ENCODE results near the gene MEPE. TPM values are rescaled to one million over a fixed set of nuclear protein-coding genes. Genes with fewer than 3 reads are reported as not detected.

The MEPE gene
- total and polyA plus RNA-seq, 3 experiments from 2014 or later, result not detected

DNA sequence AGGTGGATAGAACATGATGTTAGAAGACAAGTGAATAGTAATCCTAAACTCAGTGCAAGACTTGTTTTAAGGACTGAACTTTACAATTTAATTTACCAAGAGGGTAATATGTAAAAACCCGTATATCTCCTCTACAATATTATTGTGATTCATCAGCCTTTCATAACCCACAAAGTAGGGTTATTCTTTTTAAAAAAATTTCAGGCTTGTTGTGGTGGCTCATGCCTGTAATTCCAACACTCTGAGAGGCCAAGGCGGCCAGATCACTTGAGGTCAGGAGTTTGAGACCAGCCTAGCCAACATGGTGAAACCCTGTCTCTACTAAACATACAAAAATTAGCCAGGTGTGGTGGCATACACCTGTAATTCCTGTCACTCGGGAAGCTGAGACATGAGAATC lies 26.2 kb upstream of the MEPE start:
- ChIA-PET POLR2A (no interaction called here), CTCF (no interaction called here)
- DNase-seq, result no peak
- no peaks in the 10 kb centered on the region for H3K9me3 Mint-ChIP-seq
- no peaks in the 10 kb centered on the region for H3K4me1 Mint-ChIP-seq
- no peaks in the 10 kb centered on the region for H3K27me3 Mint-ChIP-seq
- no peak overlapping the region for H3K27ac ChIP-seq (ENCODE audit: low read depth, low read length)
- H3K4me1 ChIP-seq (ENCODE audit: insufficient read depth, low read length), result no peaks in the 10 kb centered on the region
- H3K4me3 Mint-ChIP-seq, result no peak overlapping the region
- no peak overlapping the region for H3K27ac Mint-ChIP-seq
- H3K36me3 Mint-ChIP-seq, result no peaks in the 10 kb centered on the region
- H3K4me3 ChIP-seq (ENCODE audit: low read length), result no peak overlapping the region
- no peaks in the 10 kb centered on the region for H3K9me3 ChIP-seq (ENCODE audit: low read length)
- H3K27me3 ChIP-seq (ENCODE audit: insufficient read depth, low read length, poor library complexity, severe bottlenecking), result no peaks in the 10 kb centered on the region
- no peaks in the 10 kb centered on the region for H3K36me3 ChIP-seq (ENCODE audit: insufficient read depth, low read length)

DNA sequence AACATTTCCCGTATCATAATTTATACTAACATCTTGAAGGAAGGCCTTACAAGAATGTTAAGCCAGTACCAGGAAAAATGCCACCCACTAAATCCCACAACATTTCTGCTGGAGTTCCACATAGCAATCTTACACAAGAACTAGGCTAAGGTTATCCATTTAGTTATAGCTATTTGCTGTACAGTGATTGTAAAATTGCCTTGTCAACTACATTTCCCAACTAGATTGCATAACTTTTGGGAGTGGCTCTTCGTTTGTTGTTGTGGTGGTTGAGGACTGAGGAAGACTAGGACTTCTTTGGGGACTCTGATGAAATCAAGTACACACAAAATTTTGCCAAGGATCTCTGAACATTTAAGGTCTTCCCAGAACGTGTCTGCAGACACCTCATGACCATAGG lies 25.4 kb upstream of the MEPE start:
- Mint-ChIP-seq H3K27ac (no peak overlapping the region), H3K9me3 (no peaks in the 10 kb centered on the region), H3K27me3 (no peaks in the 10 kb centered on the region), H3K4me3 (no peak overlapping the region), H3K4me1 (no peaks in the 10 kb centered on the region), H3K36me3 (no peaks in the 10 kb centered on the region)
- Histone ChIP-seq H3K27me3 (ENCODE audit: insufficient read depth, low read length, poor library complexity, severe bottlenecking) (no peaks in the 10 kb centered on the region), H3K4me1 (ENCODE audit: insufficient read depth, low read length) (no peaks in the 10 kb centered on the region), H3K36me3 (ENCODE audit: insufficient read depth, low read length) (no peaks in the 10 kb centered on the region), H3K9me3 (ENCODE audit: low read length) (no peaks in the 10 kb centered on the region), H3K27ac (ENCODE audit: low read depth, low read length) (no peak overlapping the region), H3K4me3 (ENCODE audit: low read length) (no peak overlapping the region)
- CTCF ChIA-PET, result no interaction called here
- POLR2A ChIA-PET, result no interaction called here
- DNase-seq, result no peak

DNA sequence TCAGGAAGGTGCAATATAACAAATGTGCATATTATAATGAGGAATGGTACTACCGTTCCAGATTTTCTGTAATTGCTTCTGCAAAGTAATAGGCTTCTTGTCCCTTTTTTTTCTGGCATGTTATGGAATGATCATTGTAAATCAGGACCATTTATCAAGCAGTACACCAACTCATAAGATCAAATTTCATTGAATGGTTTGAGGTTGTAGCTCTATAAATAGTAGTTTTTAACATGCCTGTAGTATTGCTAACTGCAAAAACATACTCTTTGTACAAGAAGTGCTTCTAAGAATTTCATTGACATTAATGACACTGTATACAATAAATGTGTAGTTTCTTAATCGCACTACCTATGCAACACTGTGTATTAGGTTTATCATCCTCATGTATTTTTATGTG lies 20.8 kb upstream of the MEPE start:
- CTCF ChIA-PET, result no interaction called here
- peaks cover 0 to 1% of the 10 kb centered on the region in 2 donors for H3K27me3 Mint-ChIP-seq

GRCh38 chr4:87819281-87819919 lies 13.4 kb upstream of the MEPE start:
- Histone ChIP-seq H3K27ac (ENCODE audit: low read depth, low read length) (no peak overlapping the region), H3K36me3 (ENCODE audit: insufficient read depth, low read length) (no peaks in the 10 kb centered on the region), H3K9me3 (ENCODE audit: low read length) (no peaks in the 10 kb centered on the region), H3K27me3 (ENCODE audit: insufficient read depth, low read length, poor library complexity, severe bottlenecking) (no peaks in the 10 kb centered on the region), H3K4me1 (ENCODE audit: insufficient read depth, low read length) (no peaks in the 10 kb centered on the region), H3K4me3 (ENCODE audit: low read length) (no peak overlapping the region)
- H3K27me3 Mint-ChIP-seq, result peaks cover 1 to 28% of the 10 kb centered on the region in 2 donors
- ChIA-PET POLR2A (no interaction called here), CTCF (no interaction called here)
- peaks cover 0 to 9% (median 2%) of the 10 kb centered on the region in 5 donors for H3K9me3 Mint-ChIP-seq
- H3K27ac Mint-ChIP-seq, result peak overlapping the region in 1 of 8 donors; percentile 32
- no peaks in the 10 kb centered on the region for H3K4me1 Mint-ChIP-seq
- H3K4me3 Mint-ChIP-seq, result no peak overlapping the region
- no peak for DNase-seq
- H3K36me3 Mint-ChIP-seq, result no peaks in the 10 kb centered on the region

More for the DNA sequence above, 20.8 kb upstream of the MEPE start:
- no peaks in the 10 kb centered on the region for H3K9me3 ChIP-seq (ENCODE audit: low read length)
- H3K4me3 ChIP-seq (ENCODE audit: low read length), result no peak overlapping the region
- H3K27ac Mint-ChIP-seq, result no peak overlapping the region
- H3K4me3 Mint-ChIP-seq, result no peak overlapping the region
- H3K4me1 Mint-ChIP-seq, result no peaks in the 10 kb centered on the region
- H3K9me3 Mint-ChIP-seq, result peaks cover 0 to 4% (median 0%) of the 10 kb centered on the region in 5 donors
- no peaks in the 10 kb centered on the region for H3K4me1 ChIP-seq (ENCODE audit: insufficient read depth, low read length)
- no peaks in the 10 kb centered on the region for H3K36me3 ChIP-seq (ENCODE audit: insufficient read depth, low read length)
- POLR2A ChIA-PET, result no interaction called here
- DNase-seq, result no peak
- no peaks in the 10 kb centered on the region for H3K36me3 Mint-ChIP-seq
- no peaks in the 10 kb centered on the region for H3K27me3 ChIP-seq (ENCODE audit: insufficient read depth, low read length, poor library complexity, severe bottlenecking)
- no peak overlapping the region for H3K27ac ChIP-seq (ENCODE audit: low read depth, low read length)

DNA sequence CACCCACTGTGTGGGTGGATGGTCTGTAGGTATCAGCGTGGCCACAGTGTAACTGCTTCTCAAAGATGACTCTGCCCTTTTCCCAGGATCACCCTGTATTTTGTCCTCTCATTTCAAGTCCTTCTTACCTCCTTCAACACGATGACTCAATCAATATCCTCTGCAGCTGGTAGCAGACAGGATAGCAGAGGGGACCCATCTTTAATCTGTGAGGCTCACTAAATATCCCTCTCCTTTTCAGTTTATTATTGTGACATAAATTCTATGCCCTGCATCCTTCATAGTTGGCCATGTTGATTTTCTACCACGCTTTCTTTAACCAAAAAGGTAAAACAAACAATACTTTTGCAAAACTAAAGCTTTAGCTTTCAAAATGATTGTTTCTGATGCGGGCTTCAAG lies 9.6 kb upstream of the MEPE start:
- CTCF ChIA-PET, result no interaction called here
- POLR2A ChIA-PET, result no interaction called here
- no peaks in the 10 kb centered on the region for H3K27me3 ChIP-seq (ENCODE audit: insufficient read depth, low read length, poor library complexity, severe bottlenecking)

DNA sequence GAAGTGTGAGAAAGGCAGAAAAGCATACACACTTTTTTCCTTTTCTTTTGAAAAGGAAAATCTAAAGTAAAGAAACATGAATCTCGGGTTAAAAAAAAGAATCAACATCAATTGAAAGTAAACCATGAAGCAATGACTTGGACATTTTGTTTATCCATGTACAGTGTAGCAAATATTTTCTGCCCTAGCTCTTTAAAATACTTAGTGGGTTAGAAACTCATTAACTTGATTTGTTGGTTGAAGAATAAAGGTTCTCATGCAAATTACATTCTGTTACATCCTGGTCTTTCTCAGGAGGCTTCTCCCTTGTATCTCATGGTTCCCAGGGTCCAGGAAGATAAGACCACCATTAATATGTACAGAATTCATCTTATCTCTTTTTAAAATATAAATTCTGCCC lies 9.0 kb upstream of the MEPE start:
- H3K4me3 Mint-ChIP-seq, result no peak overlapping the region
- no peak for DNase-seq
- no peaks in the 10 kb centered on the region for H3K9me3 ChIP-seq (ENCODE audit: low read length)
- no peaks in the 10 kb centered on the region for H3K4me1 Mint-ChIP-seq
- no peak overlapping the region for H3K4me3 ChIP-seq (ENCODE audit: low read length)
- H3K4me1 ChIP-seq (ENCODE audit: insufficient read depth, low read length), result no peaks in the 10 kb centered on the region
- ChIA-PET CTCF (no interaction called here), POLR2A (no interaction called here)
- no peaks in the 10 kb centered on the region for H3K27me3 ChIP-seq (ENCODE audit: insufficient read depth, low read length, poor library complexity, severe bottlenecking)
- peaks cover 0 to 6% (median 2%) of the 10 kb centered on the region in 5 donors for H3K9me3 Mint-ChIP-seq
- no peak overlapping the region for H3K27ac ChIP-seq (ENCODE audit: low read depth, low read length)
- H3K27ac Mint-ChIP-seq, result no peak overlapping the region
- H3K36me3 Mint-ChIP-seq, result no peaks in the 10 kb centered on the region
- peaks cover under 1 to 30% of the 10 kb centered on the region in 2 donors for H3K27me3 Mint-ChIP-seq
- no peaks in the 10 kb centered on the region for H3K36me3 ChIP-seq (ENCODE audit: insufficient read depth, low read length)

More for the DNA sequence above, 9.6 kb upstream of the MEPE start:
- Mint-ChIP-seq H3K27ac (peak overlapping the region in 1 of 8 donors; percentile 67), H3K36me3 (no peaks in the 10 kb centered on the region), H3K4me3 (no peak overlapping the region), H3K27me3 (peaks cover 0 to 29% of the 10 kb centered on the region in 2 donors), H3K9me3 (peaks cover 0 to 6% (median 2%) of the 10 kb centered on the region in 5 donors), H3K4me1 (no peaks in the 10 kb centered on the region)
- DNase-seq, result no peak
- H3K27ac ChIP-seq (ENCODE audit: low read depth, low read length), result no peak overlapping the region
- no peaks in the 10 kb centered on the region for H3K4me1 ChIP-seq (ENCODE audit: insufficient read depth, low read length)
- no peak overlapping the region for H3K4me3 ChIP-seq (ENCODE audit: low read length)
- H3K36me3 ChIP-seq (ENCODE audit: insufficient read depth, low read length), result no peaks in the 10 kb centered on the region
- no peaks in the 10 kb centered on the region for H3K9me3 ChIP-seq (ENCODE audit: low read length)

DNA sequence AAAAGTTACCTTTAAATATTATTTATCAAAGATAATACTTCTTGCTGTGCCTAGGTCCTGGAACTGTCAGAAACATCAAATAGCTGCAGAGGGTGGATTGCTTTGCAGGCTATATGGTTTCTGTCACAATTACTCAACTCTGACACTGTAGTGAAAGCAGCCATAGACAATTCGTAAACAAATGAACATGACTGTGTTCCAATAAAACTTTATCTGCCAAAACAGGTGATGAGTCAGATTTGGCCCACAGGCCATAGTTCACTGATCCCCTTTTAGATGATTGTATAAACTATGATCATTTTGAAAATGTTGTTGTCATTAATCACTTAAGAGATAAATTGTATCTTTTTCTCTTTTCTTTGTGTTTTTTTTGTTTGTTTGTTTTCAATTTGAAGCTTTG lies 8.4 kb upstream of the MEPE start:
- Histone ChIP-seq H3K4me3 (ENCODE audit: low read length) (no peak overlapping the region), H3K27ac (ENCODE audit: low read depth, low read length) (no peak overlapping the region), H3K36me3 (ENCODE audit: insufficient read depth, low read length) (no peaks in the 10 kb centered on the region), H3K4me1 (ENCODE audit: insufficient read depth, low read length) (no peaks in the 10 kb centered on the region), H3K27me3 (ENCODE audit: insufficient read depth, low read length, poor library complexity, severe bottlenecking) (no peaks in the 10 kb centered on the region), H3K9me3 (ENCODE audit: low read length) (no peaks in the 10 kb centered on the region)
- Mint-ChIP-seq H3K27ac (no peak overlapping the region), H3K27me3 (peaks cover 3 to 30% of the 10 kb centered on the region in 2 donors), H3K4me1 (no peaks in the 10 kb centered on the region), H3K36me3 (no peaks in the 10 kb centered on the region), H3K9me3 (peaks cover 0 to 6% (median 2%) of the 10 kb centered on the region in 5 donors), H3K4me3 (no peak overlapping the region)
- DNase-seq, result no peak
- ChIA-PET POLR2A (no interaction called here), CTCF (no interaction called here)

DNA sequence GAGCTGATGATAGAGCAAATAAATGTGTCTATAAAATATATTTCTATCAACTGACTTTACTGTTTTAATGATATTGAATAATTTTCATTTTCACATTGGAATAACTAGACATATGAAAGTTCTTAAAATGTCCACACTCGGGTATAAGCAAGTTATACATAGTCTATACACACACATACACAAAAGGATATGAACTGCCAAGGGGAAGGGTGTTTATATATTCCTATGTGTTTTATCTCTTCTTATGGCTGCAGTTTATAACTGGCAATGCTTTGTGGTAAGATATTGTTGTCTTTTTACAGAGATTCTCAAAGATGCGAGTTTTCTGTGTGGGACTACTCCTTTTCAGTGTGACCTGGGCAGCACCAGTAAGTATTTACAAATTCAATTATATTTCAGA lies 1.6 kb downstream of the MEPE start:
- no peak for DNase-seq
- no peaks in the 10 kb centered on the region for H3K4me1 ChIP-seq (ENCODE audit: insufficient read depth, low read length)
- Mint-ChIP-seq H3K9me3 (no peaks in the 10 kb centered on the region), H3K27ac (no peak overlapping the region), H3K4me3 (no peak overlapping the region), H3K36me3 (no peaks in the 10 kb centered on the region), H3K4me1 (no peaks in the 10 kb centered on the region), H3K27me3 (peaks cover 6 to 19% of the 10 kb centered on the region in 2 donors)
- H3K4me3 ChIP-seq (ENCODE audit: low read length), result no peak overlapping the region
- H3K9me3 ChIP-seq (ENCODE audit: low read length), result no peaks in the 10 kb centered on the region
- H3K27ac ChIP-seq (ENCODE audit: low read depth, low read length), result no peak overlapping the region
- H3K27me3 ChIP-seq (ENCODE audit: insufficient read depth, low read length, poor library complexity, severe bottlenecking), result peaks cover 5% of the 10 kb centered on the region
- no peaks in the 10 kb centered on the region for H3K36me3 ChIP-seq (ENCODE audit: insufficient read depth, low read length)
- POLR2A ChIA-PET, result no interaction called here
- CTCF ChIA-PET, result no interaction called here

DNA sequence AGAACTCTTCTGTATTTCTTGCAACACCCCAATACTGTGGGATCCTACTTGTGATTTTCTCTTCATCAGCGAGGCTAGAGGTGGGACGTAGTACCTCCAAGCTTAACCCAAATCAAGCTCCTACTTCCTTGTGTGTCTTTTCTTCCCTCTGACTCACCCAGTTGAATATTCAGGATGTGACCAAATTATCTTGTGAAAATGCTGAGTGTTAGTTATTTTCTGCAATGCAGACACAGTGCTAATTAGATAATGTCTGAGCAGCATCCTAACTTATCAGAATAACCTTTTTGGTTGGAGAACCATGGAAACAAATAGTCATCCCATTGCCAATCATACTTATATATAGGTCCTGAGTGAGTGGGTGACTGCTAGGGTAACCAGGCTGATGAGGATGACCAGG lies 2.4 kb downstream of the MEPE start:
- no peaks in the 10 kb centered on the region for H3K27me3 ChIP-seq (ENCODE audit: insufficient read depth, low read length, poor library complexity, severe bottlenecking)
- Mint-ChIP-seq H3K4me3 (no peak overlapping the region), H3K9me3 (no peaks in the 10 kb centered on the region), H3K27me3 (peaks cover 6 to 18% of the 10 kb centered on the region in 2 donors), H3K27ac (no peak overlapping the region), H3K36me3 (no peaks in the 10 kb centered on the region), H3K4me1 (no peaks in the 10 kb centered on the region)
- no peak for DNase-seq
- ChIA-PET POLR2A (no interaction called here), CTCF (no interaction called here)
- no peaks in the 10 kb centered on the region for H3K36me3 ChIP-seq (ENCODE audit: insufficient read depth, low read length)
- no peak overlapping the region for H3K27ac ChIP-seq (ENCODE audit: low read depth, low read length)
- H3K4me3 ChIP-seq (ENCODE audit: low read length), result no peak overlapping the region
- no peaks in the 10 kb centered on the region for H3K4me1 ChIP-seq (ENCODE audit: insufficient read depth, low read length)
- no peaks in the 10 kb centered on the region for H3K9me3 ChIP-seq (ENCODE audit: low read length)

Data from CD8-positive, alpha-beta memory T cell (primary cell).